CD4-positive, alpha-beta T cell treated with Interleukin-10 for 1 hour (primary cell): ENCODE data around the gene UPP1.
A peak's percentile ranks its signal among the peaks of the same experiment; 100 is the strongest.
"Not testable (repeated sequence)": the region's sequence is repeated elsewhere in the genome, so short reads cannot be mapped to it uniquely, and the experiment has no call there.

ENCODE experiments used
- DNase-seq: peaks from one replicate; pipeline ENCODE4 v3.0.0-alpha.2; 2020

UPP1 gene

GRCh38 chr7:48112401-48113165 lies 23.5 kb downstream of the UPP1 start:
- no peak for DNase-seq

GRCh38 chr7:48113275-48113674 lies 24.2 kb downstream of the UPP1 start:
- no peak for DNase-seq

GRCh38 chr7:48114115-48114514 lies 25.1 kb downstream of the UPP1 start:
- no peak for DNase-seq

- DNase-seq, result no peak
These were observed 25.5 kb downstream of the UPP1 start for GRCh38 chr7:48114589-48114988.

- DNase-seq, result no peak
These were observed 27.0 kb downstream of the UPP1 start for GRCh38 chr7:48116043-48116442.

- no peak for DNase-seq
These were observed 29.0 kb downstream of the UPP1 start for GRCh38 chr7:48118041-48118440.

GRCh38 chr7:48120536-48120935 lies 31.5 kb downstream of the UPP1 start:
- DNase-seq, result not testable (repeated sequence)

GRCh38 chr7:48126037-48126436 lies 37.0 kb downstream of the UPP1 start:
- no peak for DNase-seq

- DNase-seq, result no peak
These were observed 41.6 kb downstream of the UPP1 start for GRCh38 chr7:48130658-48131108.

- no peak for DNase-seq
These were observed 43.7 kb downstream of the UPP1 start for GRCh38 chr7:48132792-48133191.

GRCh38 chr7:48139459-48139858 lies 50.4 kb downstream of the UPP1 start:
- no peak for DNase-seq

GRCh38 chr7:48140001-48140681 lies 51.1 kb downstream of the UPP1 start:
- no peak for DNase-seq

GRCh38 chr7:48141521-48141920 lies 52.5 kb downstream of the UPP1 start:
- DNase-seq, result no peak

GRCh38 chr7:48144291-48144768 lies 55.3 kb downstream of the UPP1 start:
- no peak for DNase-seq

- DNase-seq, result no peak
These were observed 58.1 kb downstream of the UPP1 start for GRCh38 chr7:48147078-48147591.

GRCh38 chr7:48147690-48148089 lies 58.6 kb downstream of the UPP1 start:
- not testable (repeated sequence) for DNase-seq

GRCh38 chr7:48148311-48148710 lies 59.2 kb downstream of the UPP1 start:
- DNase-seq, result no peak

GRCh38 chr7:48149058-48149457 lies 60.0 kb downstream of the UPP1 start:
- DNase-seq, result no peak

- DNase-seq, result no peak
These were observed 61.0 kb downstream of the UPP1 start for GRCh38 chr7:48150086-48150485.

GRCh38 chr7:48154792-48155413 lies 65.8 kb downstream of the UPP1 start:
- DNase-seq, result peak; percentile 37
